HepG2 (cell line): Measurements from ENCODE around the gene MEGF6. TPM values are rescaled to one million over a fixed set of nuclear protein-coding genes. Genes with fewer than 3 reads are reported as not detected.

ENCODE experiments used
- ATAC-seq: fragments of 200-7000 bp; cut with Tn5 transposase; 3 replicates; pipeline ENCODE4 v1.9.1; 2020; ENCODE audit warnings: mild to moderate bottlenecking, moderate library complexity
- BruUV-seq: library from RNA; stranded (reverse); fragments of 400-500 nt; replicated peaks from 2 replicates; lab custom pipeline; 2021; lab: Mats Ljungman, UMichigan
- CTCF ChIA-PET: fragments of 300-600 bp; formaldehyde crosslinking; extraction: SDS; loops from one replicate; lab custom pipeline; 2021; ENCODE audit warnings: low total read pairs, inconsistent platforms, low intra/inter-chr PET ratio; lab: Yijun Ruan, JAX
- POLR2A ChIA-PET: fragments of 350-600 bp; sonication (Branson Sonifier 250); formaldehyde crosslinking; loops from one replicate; lab custom pipeline; 2020; ENCODE audit warnings: antibody characterized with exemption, inconsistent platforms; lab: Yijun Ruan, JAX
- DNase-seq: peaks from one replicate; pipeline ENCODE4 v3.0.0-alpha.2; 2015; ENCODE audit warnings: low spot score
- FAIRE-seq: peaks from 3 replicates; lab custom pipeline; 2011; peaks lifted over from hg19 to GRCh38; lab: Jason Lieb, UNC
- H2AFZ ChIP-seq: one replicate; pipeline ENCODE4 v1.6.1; 2011; ENCODE audit warnings: low read length, inconsistent platforms
- H3K27ac ChIP-seq: fragments of 300-600 bp; 3 replicates; pipeline ENCODE4 v1.8.0; 2011; ENCODE audit warnings: mixed run types, mild to moderate bottlenecking, mixed read lengths, low read length, inconsistent platforms; ENCODE audit not compliant: insufficient read depth; ENCODE audit errors: extremely low read length
- H3K27me3 ChIP-seq, 2 experiments: fragments of 200-600 bp in 1 of 2; 2 replicates in 1 of 2; 3 replicates in 1 of 2; pipeline versions ENCODE4 v1.6.0 to v1.8.0; 2011; ENCODE audit warnings: low read length in 2 of 2, mild to moderate bottlenecking in 2 of 2, moderate library complexity in 2 of 2, inconsistent platforms in 1 of 2; ENCODE audit not compliant: insufficient read depth in 2 of 2, control insufficient read depth in 1 of 2
- H3K36me3 ChIP-seq, 2 experiments: fragments of 200-600 bp in 1 of 2; replicated peaks in 1 of 2; 2 replicates in 1 of 2; 3 replicates in 1 of 2; pipeline versions ENCODE4 v1.5.1 to v1.8.0; 2011; ENCODE audit warnings: low read length in 2 of 2, inconsistent platforms in 1 of 2; ENCODE audit not compliant: insufficient read depth in 2 of 2, control insufficient read depth in 1 of 2
- H3K4me1 ChIP-seq: 2 replicates; pipeline ENCODE4 v1.5.1; 2012; ENCODE audit warnings: low read length, inconsistent platforms; ENCODE audit not compliant: insufficient read depth
- H3K4me2 ChIP-seq: 2 replicates; pipeline ENCODE4 v1.6.0; 2011; ENCODE audit warnings: low read depth, low read length, inconsistent platforms
- H3K4me3 ChIP-seq, 3 experiments: fragments of 200-600 bp in 1 of 3; sonication (generic), shearing (Covaris generic) in 1 of 3; replicated peaks in 1 of 3; 2 replicates each; pipeline ENCODE4 v1.5.1; 2011 to 2016; ENCODE audit warnings: low read length in 3 of 3, inconsistent platforms in 2 of 3, low read depth in 2 of 3, mild to moderate bottlenecking in 2 of 3, control low read depth in 1 of 3, mixed read lengths in 1 of 3; ENCODE audit not compliant: insufficient read depth in 1 of 3
- H3K79me2 ChIP-seq: one replicate; pipeline ENCODE4 v1.6.1; 2011; ENCODE audit warnings: low read length, inconsistent platforms; ENCODE audit not compliant: insufficient read depth
- H3K9ac ChIP-seq: 2 replicates; pipeline ENCODE4 v1.6.0; 2011; ENCODE audit warnings: mild to moderate bottlenecking, low read depth, low read length, inconsistent platforms; ENCODE audit not compliant: insufficient read depth
- H3K9me3 ChIP-seq: 2 replicates; pipeline ENCODE4 v1.5.1; 2012; ENCODE audit warnings: mild to moderate bottlenecking, low read length
- H4K20me1 ChIP-seq: 2 replicates; pipeline ENCODE4 v1.6.0; 2011; ENCODE audit warnings: inconsistent platforms, mild to moderate bottlenecking, low read length, moderate library complexity; ENCODE audit not compliant: insufficient read depth
- FOXC1 ChIP-seq: sonication (generic); formaldehyde crosslinking; IDR thresholded peaks from 2 replicates; pipeline ENCODE4 v1.8.0; 2022; ENCODE audit warnings: mild to moderate bottlenecking, missing genetic modification reagents, borderline replicate concordance
- HMG20A ChIP-seq: IDR thresholded peaks from 2 replicates; pipeline ENCODE4 v1.6.1; 2016; ENCODE audit warnings: borderline replicate concordance
- KDM6A ChIP-seq: IDR thresholded peaks from 2 replicates; pipeline ENCODE4 v1.6.1; 2016; ENCODE audit warnings: low read depth
- POLR2AphosphoS5 ChIP-seq: IDR thresholded peaks from 2 replicates; pipeline ENCODE4 v1.6.1; 2012; ENCODE audit warnings: low read depth, low read length
- RBM22 ChIP-seq: fragments of 200-400 bp; formaldehyde crosslinking; optimal IDR thresholded peaks from 2 replicates; pipeline ENCODE3; 2017; ENCODE audit warnings: mild to moderate bottlenecking, low read length, moderate library complexity
- SNRNP70 ChIP-seq: fragments of 200-400 bp; formaldehyde crosslinking; IDR thresholded peaks from 2 replicates; pipeline ENCODE4 v1.6.1; 2017; ENCODE audit warnings: mild to moderate bottlenecking, low read depth, low read length, moderate library complexity
- SRF ChIP-seq: IDR thresholded peaks from 2 replicates; pipeline ENCODE4 v1.6.1; 2011; ENCODE audit warnings: mild to moderate bottlenecking, low read depth, low read length, moderate library complexity
- ZBTB20 ChIP-seq: sonication (generic); formaldehyde crosslinking; IDR thresholded peaks from 2 replicates; pipeline ENCODE4 v1.8.1; 2023; ENCODE audit warnings: missing genetic modification reagents, low read depth, mild to moderate bottlenecking, borderline replicate concordance
- ZBTB21 ChIP-seq: sonication (generic); formaldehyde crosslinking; IDR thresholded peaks from 2 replicates; pipeline ENCODE4 v1.4.0; 2020; ENCODE audit warnings: missing genetic modification reagents
- ZC3H13 ChIP-seq: sonication (generic); formaldehyde crosslinking; IDR thresholded peaks from 2 replicates; pipeline ENCODE4 v1.8.1; 2023; ENCODE audit warnings: mild to moderate bottlenecking, missing genetic modification reagents, moderate library complexity
- ZNF44 ChIP-seq: sonication (generic); formaldehyde crosslinking; IDR thresholded peaks from 2 replicates; pipeline ENCODE4 v1.5.1; 2020; ENCODE audit warnings: mild to moderate bottlenecking, missing genetic modification reagents
- ZNF605 ChIP-seq: sonication (generic); formaldehyde crosslinking; IDR thresholded peaks from 2 replicates; pipeline ENCODE4 v1.8.0; 2022; ENCODE audit warnings: mild to moderate bottlenecking, missing genetic modification reagents
- ZNF7 ChIP-seq: IDR thresholded peaks from 2 replicates; pipeline ENCODE4 v1.6.1; 2016; ENCODE audit warnings: missing biosample characterization, missing genetic modification reagents
- ZNF724P ChIP-seq: sonication (generic); formaldehyde crosslinking; IDR thresholded peaks from 2 replicates; pipeline ENCODE4 v1.8.0; 2022; ENCODE audit warnings: missing genetic modification reagents, borderline replicate concordance
- ZNF766 ChIP-seq: sonication (generic); formaldehyde crosslinking; IDR thresholded peaks from 2 replicates; pipeline ENCODE4 v1.5.0; 2020; ENCODE audit warnings: missing genetic modification reagents, borderline replicate concordance
- ZNF878 ChIP-seq: sonication (generic); formaldehyde crosslinking; IDR thresholded peaks from 2 replicates; pipeline ENCODE4 v1.8.1; 2023; ENCODE audit warnings: mild to moderate bottlenecking, missing genetic modification reagents, moderate library complexity
- ZSCAN31 ChIP-seq: sonication (generic); formaldehyde crosslinking; IDR thresholded peaks from 2 replicates; pipeline ENCODE4 v1.5.0; 2020; ENCODE audit warnings: low read depth, mild to moderate bottlenecking, missing genetic modification reagents
- WGBS: methylation state at CpG from one replicate; pipeline ENCODE4 v1.1.6; 2017; ENCODE audit warnings: low lambda C conversion rate; 5-methylcytosine and 5-hydroxymethylcytosine counted together
- in situ Hi-C: cut with HindIII; loops from 2 replicates; pipeline ENCODE4 v1.10.0; 2017; ENCODE audit warnings: low pct_unique_long_range_greater_than_20kb; ENCODE audit not compliant: extremely low pct_ligation_motif_present
- intact Hi-C: fragments of 100-400 bp; cut with micrococcal nuclease; formaldehyde crosslinking; loops from one replicate; pipeline ENCODE4 v1.10.0; 2022; ENCODE audit not compliant: unreplicated experiment
- polyA plus RNA-seq, 8 experiments: library from polyadenylated mRNA; depleted of rRNA in 3 of 8; stranded (reverse) in 7 of 8; unstranded in 1 of 8; fragments of >200 nt; fragmentation: Illumina TruSeq in 4 of 8; extraction: Trizol in 4 of 8; gene quantifications; 2 replicates each; pipeline versions ENCODE4 v1.2.1 to v1.2.3, GENCODE V29; 2011 to 2016; ENCODE audit warnings: low read depth in 4 of 8, missing spikeins in 1 of 8, mixed read lengths in 1 of 8; ENCODE audit not compliant: insufficient read depth in 1 of 8
- total RNA-seq, 5 experiments: library from RNA; depleted of rRNA; stranded (reverse); fragments of >200 nt; fragmentation: Illumina TruSeq; extraction: Trizol; gene quantifications; 2 replicates each; pipeline ENCODE4 v1.2.3, GENCODE V29; 2016; ENCODE audit warnings: low read depth in 1 of 5
- TF ChIP-seq, protein P1 (sequence below): sonication (generic); formaldehyde crosslinking; IDR thresholded peaks from 2 replicates; pipeline ENCODE4 v1.4.0; 2020; ENCODE audit warnings: mild to moderate bottlenecking, low read depth, missing genetic modification reagents
- TF ChIP-seq, protein P2 (sequence below): sonication (generic); formaldehyde crosslinking; IDR thresholded peaks from 2 replicates; pipeline ENCODE4 v1.5.0; 2020; ENCODE audit warnings: missing genetic modification reagents
- TF ChIP-seq, protein P3 (sequence below): sonication (generic); formaldehyde crosslinking; IDR thresholded peaks from 2 replicates; pipeline ENCODE4 v1.4.0; 2020; ENCODE audit warnings: missing genetic modification reagents, borderline replicate concordance

MEGF6 gene
- total and polyA plus RNA-seq, 2 of the 13 experiments (the other 11 are each of a cell fraction or from before 2014, with no cell fraction given) = 1.9 TPM

DNA sequence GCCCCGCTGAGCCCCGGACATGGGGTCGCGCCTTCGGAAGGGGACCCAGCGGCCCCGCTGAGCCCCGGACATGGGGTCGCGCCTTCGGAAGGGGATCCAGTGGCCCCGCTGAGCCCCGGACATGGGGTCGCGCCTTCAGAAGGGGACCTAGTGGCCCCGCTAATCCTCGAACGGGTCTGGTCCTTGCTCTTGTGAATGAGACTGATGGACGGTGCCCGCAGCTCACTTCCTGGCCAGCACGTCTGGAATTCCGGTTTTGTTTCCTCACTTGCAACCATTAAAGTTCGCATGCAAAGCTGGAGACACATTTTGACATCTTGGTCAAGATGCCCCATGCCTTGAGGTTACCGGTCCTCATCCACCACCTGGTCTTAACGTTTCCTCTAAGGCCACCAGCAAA, 33.0 kb upstream of the MEGF6 start (continued):
- TF ChIP-seq FOXC1 (CRISPR knock-in tag) (no peak), ZBTB20 (CRISPR knock-in tag) (no peak), ZC3H13 (CRISPR knock-in tag) (no peak), ZNF724P (CRISPR knock-in tag) (no peak), ZBTB21 (no peak), ZNF7 (no peak), HMG20A (CRISPR knock-in tag) (no peak), ZNF878 (CRISPR knock-in tag) (no peak)
- TF ChIP-seq, protein P1, sequence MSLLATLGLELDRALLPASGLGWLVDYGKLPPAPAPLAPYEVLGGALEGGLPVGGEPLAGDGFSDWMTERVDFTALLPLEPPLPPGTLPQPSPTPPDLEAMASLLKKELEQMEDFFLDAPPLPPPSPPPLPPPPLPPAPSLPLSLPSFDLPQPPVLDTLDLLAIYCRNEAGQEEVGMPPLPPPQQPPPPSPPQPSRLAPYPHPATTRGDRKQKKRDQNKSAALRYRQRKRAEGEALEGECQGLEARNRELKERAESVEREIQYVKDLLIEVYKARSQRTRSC (CRISPR knock-in tag) = no peak
- TF ChIP-seq, protein P2, sequence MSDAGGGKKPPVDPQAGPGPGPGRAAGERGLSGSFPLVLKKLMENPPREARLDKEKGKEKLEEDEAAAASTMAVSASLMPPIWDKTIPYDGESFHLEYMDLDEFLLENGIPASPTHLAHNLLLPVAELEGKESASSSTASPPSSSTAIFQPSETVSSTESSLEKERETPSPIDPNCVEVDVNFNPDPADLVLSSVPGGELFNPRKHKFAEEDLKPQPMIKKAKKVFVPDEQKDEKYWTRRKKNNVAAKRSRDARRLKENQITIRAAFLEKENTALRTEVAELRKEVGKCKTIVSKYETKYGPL (CRISPR knock-in tag) = no peak

DNA sequence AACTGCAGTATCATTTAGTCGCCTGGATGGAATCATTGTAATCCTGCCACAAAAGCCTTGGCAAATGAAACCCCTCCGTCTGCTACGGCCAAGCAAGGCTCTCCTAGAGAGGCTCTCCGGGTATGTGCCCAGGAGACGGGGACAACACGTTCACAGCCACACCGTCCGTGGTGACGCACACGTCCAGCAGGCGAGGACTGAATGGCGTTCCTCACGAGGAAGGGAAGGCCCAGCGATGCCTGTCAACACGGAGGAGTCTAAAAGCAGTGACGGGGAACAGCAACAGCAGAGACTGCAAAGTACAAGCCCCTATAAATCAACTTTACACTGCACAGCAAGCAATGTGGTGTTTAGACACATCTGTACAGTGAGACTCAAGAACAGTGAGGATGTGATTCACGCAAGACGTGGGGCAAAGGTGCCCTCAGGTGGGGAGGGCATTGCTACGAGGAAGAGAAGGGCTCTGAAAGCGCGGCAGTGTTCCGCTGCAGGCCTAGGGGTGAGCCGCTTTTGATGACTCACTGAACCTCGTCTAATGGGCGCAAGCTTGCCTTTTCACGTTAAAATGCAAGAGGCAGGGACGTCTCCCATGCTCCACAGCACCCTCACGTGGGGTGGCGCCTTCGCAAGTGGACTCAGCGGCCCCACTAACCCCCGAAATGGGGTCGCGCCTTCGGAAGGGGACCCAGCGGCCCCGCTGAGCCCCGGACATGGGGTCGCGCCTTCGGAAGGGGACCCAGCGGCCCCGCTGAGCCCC, 31.8 kb upstream of the MEGF6 start:
- ATAC-seq (no peak), DNase-seq (no peak), FAIRE-seq (no peak)
- Histone ChIP-seq H3K36me3 (peaks cover 10 to 25% of the 10 kb centered on the region in 2 experiments; a peak in 4 of 5 replicates), H3K9me3 (no peaks in the 10 kb centered on the region), H3K79me2 (no peaks in the 10 kb centered on the region), H3K4me3 (no peak overlapping the region), H2AFZ (no peak overlapping the region), H3K4me1 (peaks cover 1% of the 10 kb centered on the region), H3K27ac (no peak overlapping the region), H4K20me1 (no peaks in the 10 kb centered on the region), H3K9ac (no peak overlapping the region), H3K4me2 (no peak overlapping the region), H3K27me3 (no peaks in the 10 kb centered on the region)
- no TSS peak for BruUV-seq
- in situ Hi-C loops = no loop called here
- CTCF ChIA-PET = no interaction called here
- intact Hi-C loops = no loop called here
- POLR2A ChIA-PET = no interaction called here
- WGBS = 98% methylated on average over 33 of the region's 43 CpGs
- TF ChIP-seq KDM6A (CRISPR knock-in tag) (no peak), POLR2AphosphoS5 (no peak), ZNF44 (CRISPR knock-in tag) (no peak), SRF (no peak), ZSCAN31 (CRISPR knock-in tag) (no peak), SNRNP70 (no peak), ZNF766 (no peak), ZNF605 (CRISPR knock-in tag) (no peak), ZBTB21 (no peak), RBM22 (no peak)
- TF ChIP-seq, protein P3, sequence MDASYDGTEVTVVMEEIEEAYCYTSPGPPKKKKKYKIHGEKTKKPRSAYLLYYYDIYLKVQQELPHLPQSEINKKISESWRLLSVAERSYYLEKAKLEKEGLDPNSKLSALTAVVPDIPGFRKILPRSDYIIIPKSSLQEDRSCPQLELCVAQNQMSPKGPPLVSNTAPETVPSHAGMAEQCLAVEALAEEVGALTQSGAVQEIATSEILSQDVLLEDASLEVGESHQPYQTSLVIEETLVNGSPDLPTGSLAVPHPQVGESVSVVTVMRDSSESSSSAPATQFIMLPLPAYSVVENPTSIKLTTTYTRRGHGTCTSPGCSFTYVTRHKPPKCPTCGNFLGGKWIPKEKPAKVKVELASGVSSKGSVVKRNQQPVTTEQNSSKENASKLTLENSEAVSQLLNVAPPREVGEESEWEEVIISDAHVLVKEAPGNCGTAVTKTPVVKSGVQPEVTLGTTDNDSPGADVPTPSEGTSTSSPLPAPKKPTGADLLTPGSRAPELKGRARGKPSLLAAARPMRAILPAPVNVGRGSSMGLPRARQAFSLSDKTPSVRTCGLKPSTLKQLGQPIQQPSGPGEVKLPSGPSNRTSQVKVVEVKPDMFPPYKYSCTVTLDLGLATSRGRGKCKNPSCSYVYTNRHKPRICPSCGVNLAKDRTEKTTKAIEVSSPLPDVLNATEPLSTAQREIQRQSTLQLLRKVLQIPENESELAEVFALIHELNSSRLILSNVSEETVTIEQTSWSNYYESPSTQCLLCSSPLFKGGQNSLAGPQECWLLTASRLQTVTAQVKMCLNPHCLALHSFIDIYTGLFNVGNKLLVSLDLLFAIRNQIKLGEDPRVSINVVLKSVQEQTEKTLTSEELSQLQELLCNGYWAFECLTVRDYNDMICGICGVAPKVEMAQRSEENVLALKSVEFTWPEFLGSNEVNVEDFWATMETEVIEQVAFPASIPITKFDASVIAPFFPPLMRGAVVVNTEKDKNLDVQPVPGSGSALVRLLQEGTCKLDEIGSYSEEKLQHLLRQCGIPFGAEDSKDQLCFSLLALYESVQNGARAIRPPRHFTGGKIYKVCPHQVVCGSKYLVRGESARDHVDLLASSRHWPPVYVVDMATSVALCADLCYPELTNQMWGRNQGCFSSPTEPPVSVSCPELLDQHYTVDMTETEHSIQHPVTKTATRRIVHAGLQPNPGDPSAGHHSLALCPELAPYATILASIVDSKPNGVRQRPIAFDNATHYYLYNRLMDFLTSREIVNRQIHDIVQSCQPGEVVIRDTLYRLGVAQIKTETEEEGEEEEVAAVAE (CRISPR knock-in tag) = no peak
